Dendritic cell treated with granulocyte-macrophage colony-stimulating factor and Interleukin-4, amounts not matched to agents 40 ng/mL and 50 ng/mL, for 4 days (primary cell): ENCODE measurements around the gene HPN.
"Not testable (repeated sequence)": the region's sequence is repeated elsewhere in the genome, so short reads cannot be mapped to it uniquely, and the experiment has no call there.

Experiments used
- H3K27ac Mint-ChIP-seq: one replicate; pipeline ENCODE4 v1.8.0; 2022; ENCODE audit warnings: mild to moderate bottlenecking, mixed read lengths
- H3K27me3 Mint-ChIP-seq: one replicate; pipeline ENCODE4 v1.8.0; 2022; ENCODE audit warnings: mild to moderate bottlenecking, mixed read lengths
- H3K36me3 Mint-ChIP-seq: one replicate; pipeline ENCODE4 v1.8.0; 2022; ENCODE audit warnings: low read depth, mixed read lengths
- H3K4me1 Mint-ChIP-seq: one replicate; pipeline ENCODE4 v1.8.0; 2022; ENCODE audit warnings: low read depth, mixed read lengths
- H3K4me3 Mint-ChIP-seq: one replicate; pipeline ENCODE4 v1.8.0; 2022; ENCODE audit warnings: mild to moderate bottlenecking, moderate library complexity, mixed read lengths
- H3K9me3 Mint-ChIP-seq: one replicate; pipeline ENCODE4 v1.8.0; 2022; ENCODE audit warnings: mixed read lengths
- intact Hi-C: fragments of 100-400 bp; cut with micrococcal nuclease; formaldehyde crosslinking; loops from one replicate; pipeline ENCODE4 v1.15.0; 2022

The HPN gene

GRCh38 chr19:35103614-35104013 is 62.1 kb downstream of the HPN start:
- H3K4me3 Mint-ChIP-seq, H3K27me3 Mint-ChIP-seq, intact Hi-C loops, H3K36me3 Mint-ChIP-seq, H3K9me3 Mint-ChIP-seq: not testable (repeated sequence)
- H3K27ac Mint-ChIP-seq = peak overlapping the region; percentile 30
- H3K4me1 Mint-ChIP-seq = peaks cover 14% of the 10 kb centered on the region

- intact Hi-C loops = no loop called here
Measured at GRCh38 chr19:35104361-35104760, 62.8 kb downstream of the HPN start.

GRCh38 chr19:35105047-35105410 is 63.5 kb downstream of the HPN start:
- Mint-ChIP-seq H3K4me3 (no peak overlapping the region), H3K27me3 (peaks cover 20% of the 10 kb centered on the region), H3K9me3 (no peaks in the 10 kb centered on the region), H3K27ac (no peak overlapping the region), H3K4me1 (peaks cover 27% of the 10 kb centered on the region), H3K36me3 (no peaks in the 10 kb centered on the region)
- intact Hi-C loops = no loop called here

More at GRCh38 chr19:35104361-35104760, 62.8 kb downstream of the HPN start:
- Mint-ChIP-seq H3K27ac (no peak overlapping the region), H3K36me3 (no peaks in the 10 kb centered on the region), H3K27me3 (peaks cover 13% of the 10 kb centered on the region), H3K9me3 (no peaks in the 10 kb centered on the region), H3K4me3 (no peak overlapping the region), H3K4me1 (peaks cover 20% of the 10 kb centered on the region)

GRCh38 chr19:35105411-35106290 is 64.1 kb downstream of the HPN start:
- peaks cover 20% of the 10 kb centered on the region for H3K27me3 Mint-ChIP-seq

GRCh38 chr19:35106291-35106583 is 64.7 kb downstream of the HPN start:
- intact Hi-C loops = no loop called here

More at GRCh38 chr19:35105411-35106290, 64.1 kb downstream of the HPN start:
- H3K4me3 Mint-ChIP-seq = no peak overlapping the region
- no peak overlapping the region for H3K27ac Mint-ChIP-seq
- H3K4me1 Mint-ChIP-seq = peaks cover 30% of the 10 kb centered on the region
- intact Hi-C loops = no loop called here
- H3K9me3 Mint-ChIP-seq = no peaks in the 10 kb centered on the region
- no peaks in the 10 kb centered on the region for H3K36me3 Mint-ChIP-seq

GRCh38 chr19:35106898-35107541 is 65.5 kb downstream of the HPN start:
- H3K36me3 Mint-ChIP-seq = no peaks in the 10 kb centered on the region
- peak overlapping the region; percentile 76 for H3K27ac Mint-ChIP-seq
- H3K4me1 Mint-ChIP-seq = peaks cover 34% of the 10 kb centered on the region
- no peaks in the 10 kb centered on the region for H3K9me3 Mint-ChIP-seq
- intact Hi-C loops = no loop called here
- peaks cover 20% of the 10 kb centered on the region for H3K27me3 Mint-ChIP-seq
- H3K4me3 Mint-ChIP-seq = no peak overlapping the region

More at GRCh38 chr19:35106291-35106583, 64.7 kb downstream of the HPN start:
- no peak overlapping the region for H3K27ac Mint-ChIP-seq
- H3K4me1 Mint-ChIP-seq = peaks cover 34% of the 10 kb centered on the region
- H3K36me3 Mint-ChIP-seq = no peaks in the 10 kb centered on the region
- no peaks in the 10 kb centered on the region for H3K9me3 Mint-ChIP-seq
- H3K27me3 Mint-ChIP-seq = peaks cover 20% of the 10 kb centered on the region
- H3K4me3 Mint-ChIP-seq = no peak overlapping the region

GRCh38 chr19:35107545-35107944 is 66.0 kb downstream of the HPN start:
- Mint-ChIP-seq H3K4me3 (no peak overlapping the region), H3K36me3 (no peaks in the 10 kb centered on the region), H3K9me3 (no peaks in the 10 kb centered on the region), H3K4me1 (peaks cover 34% of the 10 kb centered on the region), H3K27ac (peak overlapping the region; percentile 76), H3K27me3 (peaks cover 20% of the 10 kb centered on the region)
- intact Hi-C loops = no loop called here

GRCh38 chr19:35108730-35109129 is 67.2 kb downstream of the HPN start:
- no peaks in the 10 kb centered on the region for H3K36me3 Mint-ChIP-seq
- peaks cover 18% of the 10 kb centered on the region for H3K27me3 Mint-ChIP-seq
- intact Hi-C loops = no loop called here
- peak overlapping the region; percentile 3 for H3K27ac Mint-ChIP-seq
- H3K4me3 Mint-ChIP-seq = no peak overlapping the region
- peaks cover 34% of the 10 kb centered on the region for H3K4me1 Mint-ChIP-seq
- no peaks in the 10 kb centered on the region for H3K9me3 Mint-ChIP-seq

GRCh38 chr19:35109395-35110112 is 68.0 kb downstream of the HPN start:
- H3K36me3 Mint-ChIP-seq = no peaks in the 10 kb centered on the region
- intact Hi-C loops = no loop called here
- H3K27me3 Mint-ChIP-seq = peaks cover 15% of the 10 kb centered on the region
- H3K27ac Mint-ChIP-seq = peak overlapping the region; percentile 60
- H3K4me1 Mint-ChIP-seq = peaks cover 41% of the 10 kb centered on the region
- H3K9me3 Mint-ChIP-seq = no peaks in the 10 kb centered on the region
- no peak overlapping the region for H3K4me3 Mint-ChIP-seq

GRCh38 chr19:35110974-35111373 is 69.5 kb downstream of the HPN start:
- Mint-ChIP-seq H3K36me3 (no peaks in the 10 kb centered on the region), H3K27ac (peak overlapping the region; percentile 19), H3K9me3 (no peaks in the 10 kb centered on the region), H3K4me3 (no peak overlapping the region), H3K4me1 (peaks cover 49% of the 10 kb centered on the region), H3K27me3 (peaks cover 26% of the 10 kb centered on the region)
- intact Hi-C loops = no loop called here

GRCh38 chr19:35112995-35113688 is 71.6 kb downstream of the HPN start:
- intact Hi-C loops = no loop called here
- Mint-ChIP-seq H3K9me3 (no peaks in the 10 kb centered on the region), H3K36me3 (no peaks in the 10 kb centered on the region), H3K27ac (no peak overlapping the region), H3K4me3 (no peak overlapping the region), H3K27me3 (peaks cover 46% of the 10 kb centered on the region), H3K4me1 (peaks cover 46% of the 10 kb centered on the region)

GRCh38 chr19:35114353-35115176 is 73.0 kb downstream of the HPN start:
- Mint-ChIP-seq H3K4me3 (peak overlapping the region; percentile 61), H3K9me3 (no peaks in the 10 kb centered on the region), H3K4me1 (peaks cover 48% of the 10 kb centered on the region), H3K27ac (peak overlapping the region; percentile 72), H3K27me3 (peaks cover 44% of the 10 kb centered on the region), H3K36me3 (no peaks in the 10 kb centered on the region)
- intact Hi-C loops = loop anchor here (1.0 kb wide), 1 partner anchor 21 kb away; the partner anchor contains the start of gene LGI4
